HG03039 (cell line): ENCODE results near the gene TMEM175.

ENCODE experiments used
- ATAC-seq: cut with Tn5 transposase; IDR thresholded peaks from one replicate; pipeline ENCODE4 v1.9.1; 2021; ENCODE audit warnings: mild to moderate bottlenecking, moderate library complexity; ENCODE audit not compliant: unreplicated experiment

TMEM175 gene, protein sequence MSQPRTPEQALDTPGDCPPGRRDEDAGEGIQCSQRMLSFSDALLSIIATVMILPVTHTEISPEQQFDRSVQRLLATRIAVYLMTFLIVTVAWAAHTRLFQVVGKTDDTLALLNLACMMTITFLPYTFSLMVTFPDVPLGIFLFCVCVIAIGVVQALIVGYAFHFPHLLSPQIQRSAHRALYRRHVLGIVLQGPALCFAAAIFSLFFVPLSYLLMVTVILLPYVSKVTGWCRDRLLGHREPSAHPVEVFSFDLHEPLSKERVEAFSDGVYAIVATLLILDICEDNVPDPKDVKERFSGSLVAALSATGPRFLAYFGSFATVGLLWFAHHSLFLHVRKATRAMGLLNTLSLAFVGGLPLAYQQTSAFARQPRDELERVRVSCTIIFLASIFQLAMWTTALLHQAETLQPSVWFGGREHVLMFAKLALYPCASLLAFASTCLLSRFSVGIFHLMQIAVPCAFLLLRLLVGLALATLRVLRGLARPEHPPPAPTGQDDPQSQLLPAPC

DNA sequence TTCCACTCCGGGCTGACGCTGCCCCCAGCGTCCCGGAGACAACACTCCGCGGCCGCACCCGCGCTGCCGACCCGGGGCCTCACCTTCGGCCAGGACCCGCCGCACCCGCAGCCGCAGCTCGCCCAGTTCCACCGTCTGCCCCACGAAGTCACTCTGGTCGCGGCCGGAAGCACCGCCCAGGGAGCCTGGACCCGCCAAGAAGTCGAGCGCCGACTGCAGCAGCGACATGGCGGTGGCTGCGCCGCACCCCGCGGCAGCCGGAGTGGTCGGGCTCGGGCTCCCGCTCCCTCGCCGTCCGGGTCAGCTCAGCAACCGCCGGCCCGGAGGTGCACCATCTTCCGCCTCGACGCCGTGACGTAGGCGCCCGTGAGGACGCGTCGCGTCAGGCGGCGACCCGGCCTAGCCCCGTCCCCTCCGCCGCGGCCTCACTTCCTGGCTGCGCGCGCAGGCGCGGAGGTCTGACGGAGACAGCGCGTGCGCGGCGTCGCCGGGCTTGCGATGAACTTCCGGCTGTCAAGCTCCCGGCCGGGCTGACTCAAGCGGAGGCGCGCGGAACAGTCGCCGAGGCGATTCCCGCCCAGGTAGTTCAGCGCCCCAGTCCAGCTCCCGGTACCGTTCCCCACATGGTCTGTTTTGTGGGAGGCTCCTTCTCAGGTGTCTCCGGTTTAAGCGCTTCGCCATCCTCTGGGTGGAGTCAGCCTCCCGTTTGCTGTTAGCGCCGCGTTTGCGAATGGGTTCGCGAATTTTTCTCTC, at the start of gene TMEM175, which contains the start of gene GAK:
Gene TMEM175 (plus strand): TSS at position 501 of the 753 bp plus-strand sequence. CDS start 15,280 bp downstream, outside the sequence.
Gene GAK (minus strand): TSS at position 357 of the 753 bp plus-strand sequence. CDS start 129 bp downstream, at position 228.
- peak; percentile 86 for ATAC-seq

DNA sequence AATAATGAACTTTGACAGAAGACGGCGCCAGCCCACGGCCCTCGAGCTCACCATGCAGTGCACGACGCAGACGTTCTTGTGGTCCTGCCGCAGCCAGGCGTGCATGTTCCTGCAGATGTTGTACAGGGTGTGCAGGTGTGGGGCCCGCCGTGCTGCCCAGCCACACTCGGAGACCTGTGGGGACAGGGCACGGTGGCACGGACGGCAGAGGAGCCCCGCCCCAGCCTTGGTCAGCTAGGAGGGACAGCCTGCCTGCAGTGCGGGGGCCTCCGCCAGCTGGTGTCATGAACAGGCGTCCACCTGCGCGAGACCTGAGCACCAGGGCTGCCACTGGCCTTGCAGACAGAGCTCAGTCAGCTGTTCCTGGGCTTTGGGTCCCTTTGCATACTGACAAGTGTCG, 49.6 kb upstream of the TMEM175 start:
- no peak for ATAC-seq

DNA sequence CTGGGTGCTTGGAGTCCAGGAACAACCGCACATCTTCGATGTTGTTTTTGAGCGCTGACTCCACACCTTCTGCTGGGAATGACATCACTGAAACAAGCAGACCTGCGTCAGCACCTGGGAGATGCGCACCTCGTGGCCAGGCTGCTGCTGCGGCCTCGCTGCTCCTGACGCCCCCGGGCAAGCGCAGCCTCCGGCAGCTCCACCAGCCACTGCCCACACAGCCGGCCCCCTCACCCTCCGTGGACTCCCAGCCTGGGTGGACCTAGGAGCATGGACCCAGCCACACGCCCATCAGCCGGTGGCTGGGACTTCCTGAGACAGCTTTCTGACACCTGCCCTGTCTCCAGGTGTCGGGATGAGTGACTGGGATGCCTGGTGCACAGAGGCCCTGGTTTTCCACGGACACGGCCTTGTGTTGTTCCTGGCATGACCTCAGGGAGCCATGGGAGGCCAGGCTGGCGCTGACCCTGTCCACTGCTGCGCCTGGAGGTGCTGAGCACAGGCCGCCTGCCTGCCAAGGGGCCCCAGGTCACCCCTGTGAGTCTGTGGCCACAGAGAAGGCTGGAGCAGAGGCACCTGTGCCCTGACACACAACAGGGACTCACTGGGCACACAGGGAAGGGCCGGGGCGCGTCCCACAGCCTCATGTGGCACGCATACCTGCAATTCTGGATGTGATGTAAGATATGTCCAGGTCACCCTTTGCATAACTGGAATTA, 48.7 kb upstream of the TMEM175 start:
- no peak for ATAC-seq

DNA sequence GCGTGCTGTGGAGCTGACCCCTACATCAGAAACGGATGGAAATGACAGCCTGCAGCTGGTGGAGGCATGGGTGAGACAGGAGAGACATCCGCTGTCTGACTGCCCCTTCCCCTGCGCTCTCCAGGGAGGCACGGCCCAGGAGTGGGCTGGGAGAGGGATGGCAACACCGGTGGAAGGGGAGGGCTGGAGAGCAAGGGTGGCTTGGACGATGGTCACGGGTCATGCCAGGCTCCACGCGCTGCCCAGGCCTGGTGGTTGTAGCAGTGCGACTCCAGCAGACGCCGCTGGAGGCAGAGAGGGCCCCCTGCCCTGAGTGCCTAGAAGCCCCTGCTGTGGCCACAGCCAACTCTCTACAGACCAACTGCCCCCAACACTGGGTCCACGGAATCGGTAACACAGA, 48.0 kb upstream of the TMEM175 start:
- ATAC-seq, result no peak

DNA sequence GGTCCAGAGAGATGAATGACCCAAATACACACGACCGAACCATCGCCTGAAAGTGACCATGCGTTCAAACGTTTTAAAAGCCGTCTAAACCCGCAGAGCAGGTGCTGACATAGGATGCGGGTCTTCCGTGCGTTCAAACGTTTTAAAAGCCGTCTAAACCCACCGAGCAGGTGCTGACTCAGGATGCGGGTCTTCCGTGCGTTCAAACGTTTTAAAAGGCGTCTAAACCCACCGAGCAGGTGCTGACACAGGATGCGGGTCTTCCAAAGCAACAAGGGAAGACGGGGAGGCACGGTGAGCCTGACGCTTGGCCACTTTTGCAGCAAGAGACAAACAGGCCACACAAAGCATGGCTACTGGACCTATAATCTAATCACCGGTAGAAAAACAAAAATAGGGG, 47.4 kb upstream of the TMEM175 start:
- ATAC-seq, result no peak

DNA sequence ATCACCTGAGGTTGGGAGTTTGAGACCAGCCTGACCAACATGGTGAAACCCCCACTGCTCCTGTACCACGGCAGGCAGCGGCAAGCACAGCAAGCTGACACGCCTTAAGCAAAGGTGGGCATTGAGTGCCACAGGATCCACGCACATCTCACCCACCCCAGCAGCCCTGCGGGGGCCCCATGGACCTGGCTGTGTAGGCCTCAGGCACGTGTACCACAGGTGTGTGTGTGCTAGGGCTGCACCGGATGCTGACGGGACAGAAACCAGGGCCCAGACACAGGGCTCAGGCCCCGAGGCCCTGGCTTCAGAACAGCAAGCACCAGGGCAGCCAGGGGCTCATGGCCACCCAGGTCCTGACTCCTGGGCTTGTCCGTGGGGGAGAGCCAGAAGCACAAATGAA, 46.9 kb upstream of the TMEM175 start:
- no peak for ATAC-seq

DNA sequence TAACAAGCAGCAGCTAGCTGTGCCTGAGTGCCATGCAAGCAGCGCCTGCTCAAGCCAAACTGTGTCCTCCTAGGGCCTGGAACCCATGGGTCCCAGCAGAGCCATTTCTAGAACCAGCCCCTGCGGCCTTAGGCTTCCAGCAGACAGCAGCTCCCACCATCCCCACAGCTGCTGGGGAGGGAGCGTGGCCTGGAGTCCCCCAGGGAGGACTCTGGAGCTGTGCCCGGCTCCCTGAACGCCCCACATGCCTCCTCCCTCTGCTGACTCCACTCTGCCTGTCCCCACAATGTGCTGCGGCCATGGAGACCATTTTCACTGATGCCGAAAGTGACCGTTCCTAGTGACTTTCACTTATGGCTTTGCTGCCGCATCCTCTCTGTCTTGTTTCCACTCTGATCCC, 46.0 kb upstream of the TMEM175 start:
- no peak for ATAC-seq

DNA sequence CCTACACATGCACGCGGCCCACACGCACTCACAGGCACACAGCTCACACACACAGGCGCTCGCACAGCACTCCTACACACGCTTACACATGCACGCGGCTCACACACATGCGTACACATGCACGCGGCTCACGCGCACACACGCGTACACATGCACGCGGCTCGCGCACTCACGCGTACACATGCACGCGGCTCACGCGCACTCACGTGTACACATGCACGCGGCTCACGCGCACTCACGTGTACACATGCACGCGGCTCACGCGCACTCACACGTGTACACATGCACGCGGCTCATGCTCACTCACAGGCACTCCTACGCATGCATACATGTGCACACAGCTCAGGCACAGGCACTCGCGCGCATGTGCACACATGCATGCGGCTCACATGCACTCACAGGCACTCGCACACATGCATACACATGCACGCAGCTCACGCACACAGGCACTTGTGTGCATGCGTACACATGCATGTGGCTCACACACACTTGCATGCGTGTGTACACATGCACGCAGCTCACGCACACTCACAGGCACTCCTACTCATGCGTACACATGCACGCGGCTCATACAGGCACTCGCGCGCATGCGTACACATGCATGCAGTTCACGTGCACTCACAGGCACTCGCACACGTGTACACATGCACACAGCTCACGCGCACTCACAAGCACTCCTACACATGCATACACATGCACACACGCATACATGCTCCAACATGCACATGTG, 45.1 kb upstream of the TMEM175 start:
- ATAC-seq, result no peak

DNA sequence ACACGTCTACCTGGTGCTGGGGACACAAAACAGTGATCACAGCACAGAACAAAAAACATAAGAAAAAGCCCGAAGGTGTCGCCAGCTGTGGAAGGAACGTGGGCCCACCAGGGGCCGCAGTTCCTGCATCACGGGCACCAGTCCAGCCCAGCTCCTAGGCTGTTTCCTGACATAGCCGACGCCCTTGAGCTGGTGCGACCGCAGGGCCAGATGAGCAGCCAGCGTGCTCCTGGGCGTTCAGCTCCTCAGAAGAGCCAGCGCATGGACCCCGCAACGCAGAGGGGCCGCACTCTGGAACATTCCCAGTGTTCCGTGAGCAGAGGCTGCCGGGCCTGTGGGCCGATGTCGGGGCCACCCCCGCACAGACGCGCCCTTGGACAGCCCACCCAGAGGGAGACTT, 44.2 kb upstream of the TMEM175 start:
- no peak for ATAC-seq

DNA sequence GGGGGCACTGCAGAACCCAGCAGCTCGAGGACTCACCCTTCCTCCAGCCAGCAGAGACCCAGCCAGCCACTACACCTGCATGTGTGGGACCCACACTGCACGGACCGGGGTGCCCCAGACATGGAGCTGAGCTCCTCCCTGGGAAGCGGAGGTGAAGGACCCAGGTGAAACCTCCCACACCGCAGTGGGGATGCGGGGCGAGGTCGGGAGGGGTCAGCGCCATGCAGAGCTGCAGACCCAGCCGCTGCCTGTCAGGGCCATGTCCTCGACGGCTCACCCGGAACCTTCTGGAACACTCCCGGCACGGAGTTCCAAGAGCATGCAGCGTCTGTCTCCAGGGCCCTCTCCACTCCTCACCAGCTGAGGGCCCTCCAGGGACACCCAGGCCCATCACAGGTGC, 42.7 kb upstream of the TMEM175 start:
- ATAC-seq, result no peak

DNA sequence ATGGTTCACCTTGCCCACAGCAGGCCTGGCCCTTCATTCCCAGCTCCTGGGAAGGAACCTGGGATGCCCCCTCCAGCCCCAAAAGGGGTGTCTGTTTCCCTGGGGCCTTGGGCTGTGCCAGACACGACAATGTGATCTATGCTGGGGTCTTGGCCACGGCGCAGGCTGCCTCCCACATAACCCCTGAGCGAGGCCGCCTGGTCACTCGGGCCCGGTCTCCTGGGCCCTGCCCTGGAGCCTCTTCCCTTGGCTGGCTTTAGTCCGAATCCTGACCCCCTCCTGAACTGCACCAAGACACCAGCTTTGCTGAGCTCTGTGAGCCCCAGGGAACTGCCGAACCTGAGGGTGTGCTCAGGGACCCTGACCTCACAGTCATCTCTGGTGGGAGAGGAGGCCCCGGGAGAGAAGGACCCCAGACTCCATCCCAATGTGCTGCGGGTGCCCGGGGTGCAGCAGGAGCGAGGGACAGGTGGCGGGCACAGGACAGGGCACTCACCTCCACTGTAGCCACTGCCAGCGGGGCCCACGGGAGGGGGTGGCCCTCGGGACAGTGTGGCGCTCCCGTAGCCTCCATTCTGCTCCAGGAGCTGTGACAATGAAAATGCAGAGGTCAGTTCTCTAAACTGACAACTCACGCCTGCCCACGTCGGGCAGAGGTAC, 42.1 kb upstream of the TMEM175 start:
- no peak for ATAC-seq

DNA sequence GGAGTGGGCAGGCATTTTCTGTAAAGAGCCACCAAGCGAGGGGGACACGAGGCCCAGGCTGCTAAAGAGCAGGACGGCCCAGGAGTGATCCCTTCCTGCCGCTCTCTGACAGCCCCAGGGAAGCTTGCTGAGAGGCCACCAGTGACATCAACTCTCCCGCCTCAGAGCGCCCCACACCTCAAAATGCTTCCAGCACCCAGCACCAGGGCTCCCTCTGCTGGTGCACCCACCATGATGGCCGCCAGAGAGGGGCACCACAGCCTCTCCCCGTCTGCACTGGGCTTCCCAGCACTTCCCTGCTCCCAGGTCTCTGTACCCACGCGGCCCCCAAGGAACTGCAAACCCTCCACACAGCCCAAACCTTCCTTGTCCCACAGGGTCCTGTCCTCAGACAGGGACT, 40.5 kb upstream of the TMEM175 start:
- no peak for ATAC-seq

DNA sequence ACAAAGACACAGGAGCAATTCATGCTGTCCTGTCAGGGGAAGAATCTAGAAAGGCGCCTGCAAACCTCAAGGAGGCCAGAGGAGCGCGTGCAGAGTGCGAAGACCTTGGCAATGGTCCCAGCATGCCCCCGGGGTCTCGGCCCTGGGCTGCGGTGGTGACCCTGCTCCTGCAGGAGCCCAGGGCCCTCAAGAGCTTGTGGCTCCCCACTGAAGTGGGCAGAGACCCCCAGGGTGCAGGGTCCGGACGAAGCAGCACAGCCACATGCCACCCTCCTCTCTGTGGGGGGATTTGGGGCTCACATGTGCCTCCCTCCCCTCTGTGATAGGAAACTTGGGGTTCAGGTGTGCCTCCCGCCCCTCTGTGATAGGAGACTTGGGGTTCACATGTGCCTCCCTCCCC, 39.5 kb upstream of the TMEM175 start:
- ATAC-seq, result no peak

DNA sequence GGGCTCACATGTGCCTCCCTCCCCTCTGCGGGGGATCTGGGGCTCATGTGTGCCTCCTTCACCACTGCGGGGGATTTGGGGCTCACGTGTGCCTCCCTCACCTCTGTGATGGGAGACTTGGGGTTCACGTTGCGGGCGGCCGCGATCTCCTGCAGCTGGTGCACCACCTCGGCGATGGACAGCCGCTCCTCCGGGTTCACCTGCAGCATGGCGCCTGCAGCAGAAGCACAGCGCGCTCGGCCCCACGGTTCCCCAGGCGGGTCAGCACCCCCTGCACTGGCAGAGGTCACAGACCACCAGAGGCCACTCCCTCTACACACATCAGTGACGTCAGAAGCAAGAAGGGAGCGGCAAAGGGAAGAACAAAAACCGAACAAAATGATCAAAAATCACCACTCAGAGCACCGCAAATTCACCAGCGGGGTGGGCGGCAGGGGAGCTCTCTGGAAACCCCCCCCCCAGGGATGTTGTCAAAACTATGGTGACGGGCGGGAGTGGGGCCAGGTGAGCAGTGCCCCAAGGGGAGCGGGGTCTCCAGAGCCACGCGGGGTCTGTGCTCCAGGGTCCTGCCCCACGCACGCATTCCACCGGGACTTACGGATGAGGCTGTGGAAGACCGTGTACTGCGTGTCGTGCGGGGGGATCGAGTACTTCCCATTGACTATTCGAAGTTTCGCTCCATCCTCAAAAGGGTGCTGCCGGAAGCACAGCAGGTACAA, 38.8 kb upstream of the TMEM175 start:
- no peak for ATAC-seq

DNA sequence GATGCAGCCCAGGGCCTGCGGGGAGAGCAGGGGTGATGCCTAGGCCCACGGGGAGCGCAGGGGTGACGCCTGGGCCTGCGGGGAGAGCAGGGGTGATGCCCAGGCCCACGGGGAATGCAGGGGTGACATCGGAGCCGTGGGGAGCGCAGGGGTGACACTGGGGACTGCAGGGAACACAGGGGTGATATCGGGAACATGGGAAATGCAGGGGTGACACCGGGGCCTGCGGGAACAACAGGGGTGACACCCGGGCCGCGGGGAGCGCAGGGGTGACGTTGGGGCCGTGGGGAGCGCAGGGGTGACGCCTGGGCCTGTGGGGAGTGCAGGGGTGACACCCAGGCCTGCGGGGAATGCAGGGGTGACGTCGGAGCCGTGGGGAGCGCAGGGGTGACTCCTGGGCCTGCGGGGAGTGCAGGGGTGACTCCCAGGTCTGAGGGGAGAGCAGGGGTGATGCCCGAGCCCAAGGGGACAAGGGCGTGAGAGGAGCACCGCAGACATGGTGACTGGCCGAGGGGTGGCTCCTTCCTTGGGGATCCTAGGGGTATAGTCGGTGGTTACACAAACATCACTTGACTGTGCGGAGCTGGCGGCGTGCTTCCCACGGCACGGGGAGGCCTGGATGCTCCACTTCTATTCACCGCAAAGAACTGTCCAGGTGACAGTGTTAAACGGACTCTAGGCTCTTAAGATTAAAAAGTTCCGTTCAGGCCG, 38.1 kb upstream of the TMEM175 start:
- no peak for ATAC-seq

DNA sequence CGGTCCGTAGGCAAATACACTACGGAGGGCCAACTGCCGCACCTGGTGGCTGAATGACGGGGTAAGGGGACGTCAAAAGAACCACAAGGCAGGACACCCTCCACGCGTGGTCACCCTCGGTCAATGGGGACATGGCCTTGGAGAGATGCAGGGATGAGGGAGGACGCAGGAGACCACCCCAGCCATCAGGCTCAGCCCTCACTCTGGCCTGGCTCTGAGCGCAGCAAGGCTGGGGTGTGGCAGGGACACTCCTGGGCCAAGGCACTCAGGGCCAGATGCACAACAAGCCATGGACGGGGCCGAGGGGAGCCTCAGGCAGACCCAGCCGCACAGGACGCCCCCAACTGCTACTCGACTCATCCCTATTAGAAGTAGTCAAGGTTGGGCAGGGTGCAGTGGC, 36.7 kb upstream of the TMEM175 start:
- ATAC-seq, result no peak

DNA sequence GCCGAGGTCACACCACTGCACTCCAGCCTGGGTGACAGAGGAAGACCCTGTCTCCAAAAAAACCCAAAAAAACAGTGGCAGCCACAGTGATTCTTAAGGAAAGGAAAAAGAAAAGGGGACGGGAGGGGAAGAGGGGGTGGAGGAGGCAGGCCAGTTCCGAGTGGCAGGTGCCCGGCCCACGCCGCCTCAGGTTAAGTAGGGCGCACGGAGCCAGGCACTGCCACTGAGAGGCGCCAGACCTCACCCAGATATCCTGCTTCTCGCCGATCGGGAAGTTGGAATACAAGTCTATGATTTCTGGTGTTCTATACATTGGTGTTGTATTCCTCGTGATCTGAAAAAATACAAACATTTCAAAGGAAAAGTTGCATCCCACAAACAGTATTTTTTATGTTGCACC, 36.0 kb upstream of the TMEM175 start:
- no peak for ATAC-seq

DNA sequence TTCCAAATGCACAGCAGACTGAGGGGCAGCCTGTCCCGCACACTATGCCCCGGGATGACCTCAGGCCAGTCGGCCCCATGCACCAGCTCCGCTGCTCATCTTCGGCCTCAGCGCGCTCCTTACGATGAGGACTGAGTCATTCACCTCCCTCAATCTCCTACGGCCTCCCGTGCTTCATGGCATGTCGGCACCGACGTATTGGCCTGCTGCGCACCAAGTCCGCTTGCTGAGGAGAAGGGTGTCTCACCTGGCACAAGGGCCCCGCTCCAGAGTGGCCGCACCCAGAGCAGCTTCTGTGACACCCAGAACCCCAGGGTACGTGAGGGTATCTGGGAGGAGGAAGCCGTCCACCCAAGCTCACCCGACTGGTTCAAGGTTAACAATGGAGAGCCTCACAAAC, 35.6 kb upstream of the TMEM175 start:
- ATAC-seq, result no peak

DNA sequence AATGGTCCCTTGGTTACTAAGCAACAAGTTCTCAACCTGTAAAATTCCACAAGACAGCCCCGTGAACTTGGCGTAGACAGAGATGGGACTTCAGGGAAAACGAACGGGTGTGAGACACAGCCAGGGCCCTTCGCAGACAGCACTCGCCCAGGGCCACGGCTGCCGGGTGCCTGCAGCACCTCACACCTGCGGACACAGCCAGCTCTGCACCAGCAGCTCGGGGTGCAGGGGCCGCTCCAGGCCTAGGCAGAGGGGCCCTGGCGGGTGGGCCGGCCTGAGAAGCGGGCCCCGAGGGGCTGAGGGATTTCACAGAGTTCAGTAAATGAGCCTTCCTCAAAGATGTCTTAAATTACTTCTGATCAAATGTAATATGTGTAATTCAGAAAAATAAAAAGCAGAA, 34.1 kb upstream of the TMEM175 start:
- ATAC-seq, result no peak
